Memory B cell (primary cell): ENCODE results near the gene GEMIN8.

Experiments
- ATAC-seq: fragments of 150-1000 bp; cut with Tn5 transposase; 2 replicates; pipeline ENCODE4 v1.10.0; 2021; ENCODE audit warnings: low read depth, mild to moderate bottlenecking, moderate library complexity
- DNase-seq, 2 donors: peaks; one replicate each; pipeline ENCODE4 v3.0.0; 2022; ENCODE audit warnings: low spot score in 2 of 2
- H3K27ac Mint-ChIP-seq: one replicate; pipeline ENCODE4 v1.8.0; 2022; ENCODE audit warnings: mild to moderate bottlenecking, moderate library complexity, mixed read lengths
- H3K27me3 Mint-ChIP-seq: one replicate; pipeline ENCODE4 v1.8.0; 2022; ENCODE audit warnings: mixed read lengths
- H3K36me3 Mint-ChIP-seq: one replicate; pipeline ENCODE4 v1.8.0; 2022; ENCODE audit warnings: mild to moderate bottlenecking, mixed read lengths
- H3K4me1 Mint-ChIP-seq: one replicate; pipeline ENCODE4 v1.8.0; 2022; ENCODE audit warnings: mixed read lengths
- H3K4me3 Mint-ChIP-seq: one replicate; pipeline ENCODE4 v1.8.0; 2022; ENCODE audit warnings: mild to moderate bottlenecking, moderate library complexity, mixed read lengths
- H3K9me3 Mint-ChIP-seq: one replicate; pipeline ENCODE4 v1.8.0; 2022; ENCODE audit warnings: mixed read lengths

The GEMIN8 gene

DNA sequence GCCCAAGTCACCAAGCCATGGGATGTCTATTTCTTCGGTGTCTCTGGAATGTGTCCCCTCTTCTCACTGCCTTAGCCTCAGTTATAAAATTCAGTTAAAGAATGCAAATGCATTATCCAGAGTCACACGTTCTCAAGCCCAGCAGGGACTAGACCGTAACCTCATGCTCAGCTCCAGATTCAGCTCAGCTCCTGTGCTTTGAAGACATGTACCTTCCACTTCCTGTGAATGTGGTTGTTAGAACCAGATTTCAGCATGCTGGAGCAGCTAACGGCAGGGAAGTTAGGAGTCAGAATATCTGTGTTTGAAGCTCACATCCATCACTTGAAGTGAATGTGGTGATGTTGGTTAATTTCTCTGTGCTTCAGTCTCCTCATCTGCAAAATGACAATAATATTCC is 26.7 kb downstream of the GEMIN8 start:
- no peak overlapping the region for H3K27ac Mint-ChIP-seq
- peaks cover 24% of the 10 kb centered on the region for H3K36me3 Mint-ChIP-seq
- no peak overlapping the region for H3K4me3 Mint-ChIP-seq
- H3K4me1 Mint-ChIP-seq, result no peaks in the 10 kb centered on the region
- H3K9me3 Mint-ChIP-seq, result peaks cover 1% of the 10 kb centered on the region
- H3K27me3 Mint-ChIP-seq, result no peaks in the 10 kb centered on the region
- ATAC-seq (no peak), DNase-seq (no peak)

DNA sequence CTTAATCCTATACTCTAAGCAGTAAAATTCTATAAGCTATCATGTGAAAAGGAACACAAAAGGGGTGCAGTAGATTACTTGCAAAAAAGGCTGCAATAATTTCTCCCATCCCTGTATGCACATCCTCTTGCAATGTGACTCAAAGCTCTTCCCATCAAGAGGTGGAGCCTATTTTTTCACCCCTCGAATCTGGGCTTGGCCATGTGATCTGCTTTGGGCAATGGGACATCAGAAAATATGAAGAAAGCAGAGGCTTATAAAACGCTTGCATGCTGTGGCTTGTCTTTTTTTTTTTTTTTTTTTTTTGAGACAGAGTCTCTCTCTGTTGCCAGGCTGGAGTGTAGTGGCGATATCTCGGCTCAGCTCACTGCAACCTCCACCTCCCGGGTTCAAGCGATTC is 33.0 kb downstream of the GEMIN8 start:
- Mint-ChIP-seq H3K27ac (no peak overlapping the region), H3K9me3 (no peaks in the 10 kb centered on the region), H3K36me3 (peaks cover 5% of the 10 kb centered on the region), H3K27me3 (no peaks in the 10 kb centered on the region), H3K4me3 (no peak overlapping the region), H3K4me1 (no peaks in the 10 kb centered on the region)
- DNase-seq, result no peak
- ATAC-seq, result no peak

DNA sequence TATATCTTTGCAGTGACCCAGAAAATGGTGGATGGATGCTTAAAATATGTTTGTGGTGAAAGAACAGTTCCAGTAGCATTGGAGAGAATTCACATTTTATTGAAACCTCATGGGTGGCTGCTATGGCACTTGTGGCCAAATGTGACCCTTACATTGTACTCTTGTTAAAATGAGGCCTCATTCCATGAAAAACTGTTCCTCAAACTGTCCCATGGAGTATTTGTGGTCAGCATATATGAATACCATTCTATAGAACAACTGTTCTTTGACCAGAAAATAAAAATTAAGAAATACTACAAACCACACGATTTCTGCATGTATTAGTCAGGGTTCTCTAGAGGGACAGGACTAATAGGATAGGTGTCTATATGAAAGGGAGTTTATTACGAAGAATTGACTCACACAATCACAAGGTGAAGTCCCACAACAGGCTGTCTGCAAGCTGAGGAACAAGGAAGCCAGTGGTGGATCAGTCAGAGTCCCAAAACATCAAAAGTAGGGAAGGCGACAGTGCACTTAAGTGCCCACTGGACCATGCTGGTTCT is 35.1 kb downstream of the GEMIN8 start:
- Mint-ChIP-seq H3K27ac (no peak overlapping the region), H3K4me1 (no peaks in the 10 kb centered on the region), H3K4me3 (no peak overlapping the region), H3K36me3 (peaks cover 3% of the 10 kb centered on the region), H3K9me3 (no peaks in the 10 kb centered on the region), H3K27me3 (no peaks in the 10 kb centered on the region)
- no peak for DNase-seq
- ATAC-seq, result no peak

DNA sequence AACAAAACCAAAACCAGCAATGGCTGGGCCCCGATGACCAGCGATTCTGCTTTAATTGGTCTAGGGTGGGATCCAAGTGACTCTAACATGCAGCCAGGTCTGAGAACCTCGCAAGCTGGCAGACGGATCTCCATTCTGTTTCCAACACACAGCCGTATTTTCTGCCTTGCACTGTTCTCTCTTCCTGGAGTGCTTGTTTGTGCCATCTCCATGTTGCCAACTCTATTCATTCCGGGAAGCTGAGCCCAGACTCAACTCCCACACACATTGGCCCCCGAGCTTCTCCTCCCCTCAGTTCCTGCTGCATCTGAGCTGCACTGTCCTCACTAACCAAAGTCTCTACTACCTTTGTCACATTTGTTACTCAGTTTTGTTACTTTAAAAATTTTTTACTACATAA is 35.6 kb downstream of the GEMIN8 start:
- no peaks in the 10 kb centered on the region for H3K27me3 Mint-ChIP-seq

DNA sequence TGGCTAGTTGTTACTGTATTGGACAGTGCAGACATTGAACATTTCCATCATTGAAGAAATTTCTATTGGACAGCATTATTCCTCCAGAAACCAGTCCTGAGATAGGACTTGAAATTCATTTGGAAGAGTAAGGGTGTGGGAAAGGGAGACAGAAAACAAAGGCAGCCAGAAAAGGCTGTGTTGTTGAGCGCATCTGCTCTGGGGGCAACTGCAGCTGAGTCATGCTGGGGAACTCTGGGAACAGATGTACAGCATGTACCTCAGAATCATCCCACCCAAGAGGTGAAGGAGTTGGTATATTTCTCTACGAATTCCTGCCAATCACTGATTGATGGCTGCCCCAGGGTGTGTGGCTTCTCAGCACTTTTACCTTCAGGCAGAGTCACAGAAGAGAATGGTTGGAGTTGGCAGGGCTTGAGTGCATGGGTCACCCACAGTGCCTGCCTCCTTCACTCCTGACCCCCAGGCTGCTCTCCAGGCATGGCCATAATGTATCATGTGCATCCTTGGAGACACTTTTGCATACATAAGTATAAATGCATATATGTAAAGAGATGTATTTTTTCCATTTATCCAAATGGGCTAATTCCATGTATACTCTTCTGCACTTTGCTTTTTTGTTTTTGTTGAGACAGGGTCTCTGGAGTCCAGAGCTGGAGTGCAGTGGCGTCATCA is 39.4 kb downstream of the GEMIN8 start:
- Mint-ChIP-seq H3K36me3 (peaks cover 1% of the 10 kb centered on the region), H3K9me3 (no peaks in the 10 kb centered on the region), H3K27me3 (no peaks in the 10 kb centered on the region), H3K4me1 (no peaks in the 10 kb centered on the region), H3K4me3 (no peak overlapping the region), H3K27ac (no peak overlapping the region)
- ATAC-seq, result no peak
- DNase-seq, result no peak

More for the DNA sequence above, 35.6 kb downstream of the GEMIN8 start:
- ATAC-seq (no peak), DNase-seq (no peak)
- Mint-ChIP-seq H3K4me3 (no peak overlapping the region), H3K9me3 (no peaks in the 10 kb centered on the region), H3K27ac (no peak overlapping the region), H3K4me1 (no peaks in the 10 kb centered on the region), H3K36me3 (peaks cover 1% of the 10 kb centered on the region)

DNA sequence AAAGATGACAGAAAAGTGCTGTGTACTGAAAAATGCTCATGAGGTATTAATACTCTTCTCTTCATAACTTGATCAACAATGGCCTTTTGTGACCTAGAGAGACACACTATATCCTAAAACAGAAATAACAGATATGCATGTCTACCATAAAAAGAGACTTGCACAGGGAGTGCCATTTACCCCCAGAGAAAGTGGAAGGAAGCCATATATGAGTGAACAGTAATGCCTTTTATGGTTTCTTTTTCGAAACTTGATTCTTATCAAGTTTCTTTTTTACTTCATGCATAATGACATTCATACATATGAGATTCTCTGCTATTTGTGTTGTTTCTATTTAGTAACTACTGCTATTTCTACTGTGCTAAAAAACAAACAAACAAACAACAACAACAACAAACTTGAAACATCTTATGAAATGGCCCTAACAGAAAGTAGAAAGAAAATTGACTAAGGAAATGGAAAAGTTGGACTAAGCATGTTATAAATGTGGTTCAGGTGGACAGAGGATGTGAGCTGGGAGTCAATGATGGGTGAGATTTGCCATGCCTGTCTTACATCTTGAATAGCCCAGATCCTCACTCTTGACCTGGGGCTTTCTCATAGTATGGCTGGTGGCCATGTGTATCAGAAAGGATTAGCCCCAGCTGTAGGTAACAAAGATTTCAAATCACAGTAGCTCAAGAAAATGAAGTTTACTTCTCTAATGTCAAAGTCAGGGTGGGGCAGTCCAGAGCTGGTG is 43.8 kb downstream of the GEMIN8 start:
- Mint-ChIP-seq H3K4me1 (peaks cover 6% of the 10 kb centered on the region), H3K4me3 (no peak overlapping the region), H3K27ac (no peak overlapping the region), H3K27me3 (no peaks in the 10 kb centered on the region), H3K9me3 (peaks cover 2% of the 10 kb centered on the region), H3K36me3 (peaks cover 4% of the 10 kb centered on the region)
- ATAC-seq (no peak), DNase-seq (no peak)

DNA sequence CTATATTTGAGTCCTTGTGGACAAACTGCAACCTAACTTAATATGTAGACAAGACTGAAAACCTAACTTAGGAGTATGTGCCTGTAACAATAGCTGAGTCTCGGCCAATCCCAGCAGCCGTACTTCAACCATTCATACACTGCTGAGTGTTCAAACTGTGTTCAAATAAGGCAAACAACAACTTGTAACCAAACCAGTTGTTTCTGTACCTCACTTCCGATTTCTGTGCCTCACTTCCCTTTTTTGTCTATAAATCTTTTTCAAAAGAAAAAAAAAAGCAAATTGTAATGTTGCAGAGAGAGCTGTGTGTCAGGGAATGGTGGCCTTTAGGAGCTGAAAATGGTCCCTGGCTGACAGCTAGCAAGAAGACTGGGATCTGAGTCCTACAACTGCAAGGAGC is 46.0 kb downstream of the GEMIN8 start:
- no peaks in the 10 kb centered on the region for H3K27me3 Mint-ChIP-seq
- H3K36me3 Mint-ChIP-seq, result peaks cover 6% of the 10 kb centered on the region
- ATAC-seq, result peak; percentile 61
- DNase-seq, result no peak
- peaks cover 6% of the 10 kb centered on the region for H3K4me1 Mint-ChIP-seq
- H3K9me3 Mint-ChIP-seq, result peaks cover 2% of the 10 kb centered on the region
- H3K4me3 Mint-ChIP-seq, result no peak overlapping the region
- H3K27ac Mint-ChIP-seq, result no peak overlapping the region

DNA sequence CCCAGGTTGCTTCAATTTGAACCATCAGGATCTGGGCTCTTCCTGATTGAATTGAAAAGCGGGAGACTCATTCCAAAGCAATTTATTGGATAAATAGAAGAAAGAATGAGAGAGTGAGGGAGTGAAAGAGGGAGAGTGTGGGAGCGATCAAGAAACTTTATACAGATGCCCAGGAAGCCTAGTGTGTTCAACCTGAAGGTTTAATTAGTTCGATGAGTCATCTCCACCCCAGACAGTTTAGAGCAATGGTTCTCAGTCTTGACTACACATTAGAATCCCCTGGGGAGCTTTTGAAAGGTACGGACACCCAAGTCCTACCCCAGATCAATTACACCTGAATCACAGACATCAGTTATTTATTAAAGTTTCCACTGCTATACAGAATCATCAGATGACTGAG is 61.5 kb downstream of the GEMIN8 start:
- no peak overlapping the region for H3K4me3 Mint-ChIP-seq
- H3K9me3 Mint-ChIP-seq, result peaks cover 3% of the 10 kb centered on the region
- no peak for ATAC-seq
- peaks cover 2% of the 10 kb centered on the region for H3K36me3 Mint-ChIP-seq
- no peak for DNase-seq
- no peak overlapping the region for H3K27ac Mint-ChIP-seq
- no peaks in the 10 kb centered on the region for H3K4me1 Mint-ChIP-seq
- H3K27me3 Mint-ChIP-seq, result no peaks in the 10 kb centered on the region

DNA sequence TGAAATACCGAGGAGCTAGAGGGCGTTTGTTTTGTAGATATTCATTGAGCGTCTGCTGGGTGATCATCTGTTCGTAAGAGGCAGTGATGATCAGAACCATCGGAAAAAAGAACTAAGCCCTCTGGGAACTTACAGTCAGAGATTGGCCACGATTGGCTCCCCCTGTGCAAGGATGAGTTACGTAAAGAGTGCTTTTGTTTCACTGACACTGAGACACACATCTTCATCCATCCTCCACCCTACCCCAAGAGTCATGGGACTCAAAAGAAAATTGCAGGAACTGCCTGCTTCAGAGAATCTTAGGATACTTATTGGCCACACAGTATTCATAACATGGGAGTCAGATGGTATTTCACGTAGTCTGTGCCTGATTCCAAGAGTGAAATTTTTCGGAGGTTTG is 62.1 kb downstream of the GEMIN8 start:
- no peak overlapping the region for H3K27ac Mint-ChIP-seq
- H3K4me3 Mint-ChIP-seq, result no peak overlapping the region
- H3K9me3 Mint-ChIP-seq, result peaks cover 3% of the 10 kb centered on the region
- peaks cover 2% of the 10 kb centered on the region for H3K36me3 Mint-ChIP-seq
- no peaks in the 10 kb centered on the region for H3K27me3 Mint-ChIP-seq
- ATAC-seq, result no peak
- DNase-seq, result no peak
- no peaks in the 10 kb centered on the region for H3K4me1 Mint-ChIP-seq

DNA sequence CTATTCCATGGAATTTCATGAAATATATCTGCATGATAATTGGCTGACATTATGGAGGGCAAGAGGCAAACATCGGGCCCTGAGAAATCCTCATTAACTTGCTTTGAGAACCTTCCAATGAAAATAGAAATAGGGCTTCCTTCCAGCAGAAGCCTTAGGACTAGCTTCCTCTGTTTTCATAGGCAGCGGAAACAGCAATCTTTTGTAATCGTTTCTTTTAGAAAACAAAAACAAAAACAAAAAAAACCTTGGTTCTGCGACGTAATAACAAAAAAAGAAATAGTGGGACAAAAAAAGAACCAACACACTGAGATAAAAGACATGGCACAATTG is 62.9 kb downstream of the GEMIN8 start:
- Mint-ChIP-seq H3K27ac (no peak overlapping the region), H3K4me1 (no peaks in the 10 kb centered on the region), H3K4me3 (no peak overlapping the region), H3K36me3 (peaks cover 2% of the 10 kb centered on the region), H3K27me3 (no peaks in the 10 kb centered on the region), H3K9me3 (peaks cover 2% of the 10 kb centered on the region)
- DNase-seq, result no peak
- no peak for ATAC-seq

DNA sequence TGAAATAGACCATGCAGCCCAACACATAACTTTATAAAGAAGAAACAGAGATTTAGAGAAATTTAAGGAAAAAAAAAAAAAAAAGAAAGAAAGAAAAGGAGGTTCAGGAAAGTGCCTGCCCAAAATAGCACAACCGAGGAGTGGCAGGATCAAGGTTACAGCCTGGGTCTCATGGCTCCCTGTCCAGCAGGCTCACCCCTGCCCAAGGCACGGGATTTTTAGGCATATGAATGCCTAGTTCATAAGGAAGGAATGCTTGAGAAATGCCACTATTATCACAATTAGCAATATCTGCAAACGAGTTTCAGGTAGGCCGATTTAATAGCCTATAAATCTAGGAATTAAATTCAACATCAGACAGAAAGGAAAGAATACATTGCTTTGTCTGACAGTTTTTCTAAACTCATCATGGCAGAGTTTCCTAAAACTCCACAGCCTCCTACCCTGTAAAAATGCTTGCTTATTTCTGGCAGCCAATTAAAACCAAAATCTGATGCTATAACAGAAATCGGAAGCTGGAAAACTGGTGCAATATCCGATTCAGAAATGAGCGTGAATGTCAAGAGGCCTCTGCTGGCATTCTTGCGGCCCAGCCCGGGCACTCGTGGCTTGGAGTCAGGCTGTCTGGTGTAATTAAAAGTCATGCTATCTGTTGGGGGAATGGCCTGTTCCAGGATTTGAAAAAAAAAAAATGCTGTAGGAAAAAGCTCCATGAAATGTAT is 63.5 kb downstream of the GEMIN8 start:
- ATAC-seq, result no peak
- no peaks in the 10 kb centered on the region for H3K36me3 Mint-ChIP-seq
- H3K4me3 Mint-ChIP-seq, result no peak overlapping the region
- no peaks in the 10 kb centered on the region for H3K27me3 Mint-ChIP-seq
- no peak overlapping the region for H3K27ac Mint-ChIP-seq
- no peak for DNase-seq
- no peaks in the 10 kb centered on the region for H3K9me3 Mint-ChIP-seq
- H3K4me1 Mint-ChIP-seq, result no peaks in the 10 kb centered on the region

DNA sequence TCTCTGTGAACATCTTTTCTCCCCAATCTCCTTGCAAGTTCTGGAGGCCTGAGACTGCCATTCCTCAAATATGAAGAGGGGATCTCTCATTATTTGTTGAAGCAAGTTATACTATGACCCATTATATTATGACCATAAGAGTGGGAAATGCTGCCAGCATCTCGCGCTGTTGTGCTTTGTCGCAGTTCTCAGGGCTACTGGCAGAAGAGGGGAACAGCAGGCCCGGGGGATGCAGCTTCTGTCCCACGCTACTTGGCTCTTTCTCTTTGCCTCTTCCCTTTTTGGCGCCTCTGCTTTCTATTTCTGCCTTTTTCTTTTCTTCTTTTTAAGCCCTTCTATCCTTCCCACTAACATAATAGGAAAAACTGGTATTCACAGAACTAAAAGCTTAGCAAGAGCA is 64.2 kb downstream of the GEMIN8 start:
- Mint-ChIP-seq H3K4me3 (no peak overlapping the region), H3K9me3 (no peaks in the 10 kb centered on the region), H3K36me3 (no peaks in the 10 kb centered on the region), H3K27me3 (no peaks in the 10 kb centered on the region), H3K4me1 (no peaks in the 10 kb centered on the region), H3K27ac (no peak overlapping the region)
- DNase-seq (no peak), ATAC-seq (no peak)

DNA sequence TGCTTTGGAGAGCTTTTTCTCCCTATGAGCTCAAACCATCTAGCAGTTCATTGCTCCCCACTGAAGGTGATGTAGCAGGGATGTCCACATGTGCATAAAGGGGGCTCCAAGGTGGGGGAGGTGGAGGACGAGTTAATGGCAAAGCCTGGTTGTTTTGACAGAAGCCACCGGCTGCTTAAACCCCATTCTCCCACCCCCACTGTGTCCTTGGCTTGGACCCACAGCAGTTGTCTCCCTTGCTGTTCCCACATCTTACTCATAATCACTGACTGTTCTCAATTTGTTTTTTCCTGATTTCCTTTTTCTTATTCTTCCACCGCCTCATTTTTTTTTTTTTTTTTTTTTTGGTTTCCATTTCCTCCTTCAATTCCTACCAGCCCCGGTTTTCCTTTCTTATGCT is 72.7 kb downstream of the GEMIN8 start:
- no peaks in the 10 kb centered on the region for H3K9me3 Mint-ChIP-seq
- peaks cover 3% of the 10 kb centered on the region for H3K4me1 Mint-ChIP-seq
- DNase-seq (no peak), ATAC-seq (no peak)
- peaks cover 1% of the 10 kb centered on the region for H3K27me3 Mint-ChIP-seq
- H3K36me3 Mint-ChIP-seq, result peaks cover 2% of the 10 kb centered on the region
- no peak overlapping the region for H3K4me3 Mint-ChIP-seq
- H3K27ac Mint-ChIP-seq, result no peak overlapping the region
